Left forelimb (tissue), 1 donor: ENCODE results near the gene FTMT.
"Not testable (repeated sequence)": the region's sequence is repeated elsewhere in the genome, so short reads cannot be mapped to it uniquely, and the experiment has no call there.

Source experiments
- DNase-seq: peaks from one replicate; pipeline ENCODE4 v3.0.0-alpha.2; 2018; ENCODE audit warnings: low spot score

The FTMT gene

DNA sequence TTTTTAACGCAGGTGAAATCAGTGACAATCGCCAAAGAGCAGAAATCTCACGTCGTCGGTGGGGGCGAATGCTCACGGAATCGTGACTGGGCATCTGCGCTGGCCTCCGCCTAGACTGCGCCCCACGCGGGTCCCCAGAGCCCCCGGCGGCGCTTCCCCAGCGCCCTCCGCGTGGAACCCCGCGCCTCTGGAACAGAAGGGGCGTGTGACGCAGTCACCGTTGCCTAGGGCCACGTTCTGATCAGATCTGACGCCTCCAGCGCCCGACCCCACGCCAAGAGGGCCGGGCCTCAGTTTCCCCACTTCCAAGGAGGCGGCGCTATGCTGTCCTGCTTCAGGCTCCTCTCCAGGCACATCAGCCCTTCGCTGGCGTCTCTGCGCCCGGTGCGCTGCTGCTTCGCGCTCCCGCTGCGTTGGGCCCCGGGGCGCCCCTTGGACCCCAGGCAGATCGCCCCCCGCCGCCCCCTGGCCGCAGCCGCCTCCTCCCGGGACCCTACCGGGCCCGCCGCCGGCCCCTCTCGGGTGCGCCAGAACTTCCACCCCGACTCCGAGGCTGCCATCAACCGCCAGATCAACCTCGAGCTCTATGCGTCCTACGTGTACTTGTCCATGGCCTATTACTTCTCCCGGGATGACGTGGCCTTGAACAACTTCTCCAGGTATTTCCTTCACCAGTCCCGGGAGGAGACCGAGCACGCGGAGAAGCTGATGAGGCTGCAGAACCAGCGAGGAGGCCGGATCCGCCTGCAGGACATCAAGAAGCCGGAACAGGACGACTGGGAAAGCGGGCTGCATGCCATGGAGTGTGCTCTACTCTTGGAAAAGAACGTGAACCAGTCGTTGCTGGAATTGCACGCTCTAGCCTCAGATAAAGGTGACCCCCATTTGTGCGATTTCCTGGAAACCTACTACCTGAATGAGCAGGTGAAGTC, at the start of gene FTMT:
Gene FTMT, plus strand, starts transcription at position 240 of the 932 bp plus-strand sequence. Its CDS starts 82 bp downstream, at position 322.
- DNase-seq: no peak

DNA sequence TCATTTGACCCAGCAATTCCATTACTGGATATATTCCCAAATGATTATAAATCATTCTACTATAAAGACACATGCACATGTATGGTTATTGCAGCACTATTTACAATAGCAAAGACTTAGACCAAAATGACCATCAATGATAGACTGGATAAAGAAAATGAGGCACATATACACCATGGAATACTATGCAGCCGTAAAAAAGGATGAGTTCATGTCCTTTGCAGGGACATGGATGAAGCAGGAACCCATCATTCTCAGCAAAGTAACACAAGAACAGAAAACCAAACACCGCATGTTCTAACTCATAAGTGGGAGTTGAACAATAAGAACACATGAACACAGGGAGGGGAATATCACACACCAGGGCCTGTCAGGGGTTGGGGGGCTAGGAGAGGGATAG, 46.4 kb upstream of the FTMT start:
- DNase-seq: not testable (repeated sequence)

DNA sequence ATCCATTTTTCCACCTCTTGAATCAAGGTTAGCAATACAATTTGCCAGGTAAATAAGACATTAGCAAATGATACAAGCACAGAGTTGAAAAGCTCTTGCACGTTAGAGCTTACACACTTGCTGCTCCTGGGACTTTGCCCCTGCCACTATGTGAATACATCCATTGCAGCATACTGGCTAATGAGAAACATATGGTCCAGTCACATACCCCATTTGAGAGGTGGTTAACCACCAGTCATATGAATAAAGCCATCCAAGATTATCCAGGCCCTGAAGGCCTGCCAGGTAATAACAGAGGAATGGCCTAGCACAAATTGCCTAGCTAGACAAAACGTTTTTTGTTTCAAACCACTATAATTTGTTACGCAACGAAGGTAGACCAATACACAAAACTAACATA, 45.8 kb upstream of the FTMT start:
- DNase-seq: no peak

DNA sequence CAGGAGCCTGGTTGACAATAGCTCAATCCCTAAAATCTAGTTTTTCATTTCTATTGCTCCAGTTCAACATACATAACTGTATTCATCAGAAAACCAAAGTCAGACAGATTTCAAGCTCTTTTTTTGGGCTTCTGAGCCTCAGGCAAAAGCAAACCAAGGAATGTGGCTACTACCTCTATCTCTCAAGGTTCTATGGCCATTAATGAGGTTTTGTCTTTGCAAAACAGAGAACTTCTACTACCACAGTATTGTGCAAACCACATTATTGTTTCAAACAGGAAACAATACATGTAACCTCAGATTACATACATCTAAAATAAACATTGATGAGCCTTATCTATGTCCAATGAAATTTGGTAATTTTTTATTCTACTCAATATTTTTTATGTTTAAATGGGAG, 35.5 kb upstream of the FTMT start:
- DNase-seq: no peak

DNA sequence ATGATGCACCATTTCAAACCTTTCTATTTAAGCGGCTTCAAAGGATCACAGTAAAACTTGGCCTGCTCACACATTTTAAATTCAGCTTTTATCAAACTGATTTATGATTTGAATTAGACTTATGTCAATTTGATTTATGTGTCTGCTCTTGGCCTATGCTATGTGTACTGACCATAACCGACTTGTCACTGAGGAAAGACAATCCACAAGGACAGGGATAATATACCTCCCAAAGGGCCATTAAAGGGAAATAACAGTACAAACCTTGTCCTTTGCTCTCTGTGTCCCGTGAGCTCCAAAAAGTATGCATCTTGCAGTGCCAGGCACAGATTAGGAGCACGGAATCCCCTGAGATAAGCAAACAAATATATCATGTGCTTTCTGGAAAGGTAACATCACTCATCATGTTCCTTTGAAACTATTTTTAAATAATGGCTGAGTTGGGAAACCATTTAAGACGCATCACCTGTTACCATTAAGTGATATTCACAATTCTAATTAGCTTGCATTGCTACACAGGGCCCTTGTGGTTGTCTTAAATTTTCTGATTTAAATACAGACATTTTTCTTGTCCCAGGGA, 31.9 kb upstream of the FTMT start:
- DNase-seq: no peak

DNA sequence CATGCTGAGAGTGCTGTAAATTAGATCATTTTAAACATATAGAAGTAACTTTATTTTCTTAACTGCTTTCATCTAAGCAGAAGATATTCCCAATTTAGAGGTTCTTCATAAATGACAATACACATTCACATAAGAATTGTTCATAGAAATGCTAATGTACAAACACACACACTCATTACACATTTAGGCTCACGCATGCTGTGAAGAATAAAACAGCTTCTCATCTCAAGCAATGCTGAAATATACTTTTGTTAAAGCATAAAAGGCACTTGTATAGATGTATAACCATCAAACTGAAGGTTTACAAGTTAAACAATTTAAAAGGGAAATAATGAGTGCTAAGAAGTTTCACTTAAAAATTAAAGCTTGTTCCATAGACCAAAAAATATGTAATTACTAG, 18.1 kb upstream of the FTMT start:
- DNase-seq: no peak

DNA sequence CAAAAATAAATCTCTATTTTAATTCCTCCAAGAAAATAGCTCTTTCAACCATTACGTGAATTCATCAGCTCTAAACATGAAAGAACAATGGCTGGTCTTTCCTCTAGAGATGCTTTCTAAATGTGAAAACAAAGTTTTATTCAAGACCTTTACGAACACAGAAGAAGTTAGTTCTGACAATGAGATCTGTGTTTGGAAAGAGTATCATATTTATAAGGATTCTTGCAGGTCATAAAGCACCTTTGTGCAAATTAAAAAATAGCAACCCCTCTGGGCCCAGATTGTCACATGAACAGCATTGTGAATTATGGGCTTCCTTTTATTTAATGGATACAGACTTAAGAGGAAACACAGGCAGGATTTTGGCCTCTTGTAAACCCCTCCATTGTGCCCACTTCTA, 17.7 kb upstream of the FTMT start:
- no peak for DNase-seq

DNA sequence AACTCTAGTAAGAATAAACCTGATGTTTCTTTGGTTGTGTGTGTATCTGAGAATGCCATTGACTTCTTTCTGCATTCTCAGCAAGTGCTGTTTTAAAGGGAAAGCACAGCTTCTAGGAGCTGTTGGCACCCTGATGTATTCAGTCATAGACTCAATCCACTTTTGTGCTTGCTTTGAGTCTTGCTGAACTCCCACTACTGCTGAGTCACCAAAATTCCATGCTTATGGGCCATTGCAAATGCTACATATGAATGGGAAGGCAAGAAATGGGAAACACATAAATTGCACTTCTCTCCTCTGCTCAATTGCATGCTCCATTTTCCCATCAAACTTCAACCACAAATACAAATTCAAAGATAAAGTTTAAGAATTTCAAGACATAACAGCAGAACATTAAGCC, 9.8 kb upstream of the FTMT start:
- DNase-seq: no peak

DNA sequence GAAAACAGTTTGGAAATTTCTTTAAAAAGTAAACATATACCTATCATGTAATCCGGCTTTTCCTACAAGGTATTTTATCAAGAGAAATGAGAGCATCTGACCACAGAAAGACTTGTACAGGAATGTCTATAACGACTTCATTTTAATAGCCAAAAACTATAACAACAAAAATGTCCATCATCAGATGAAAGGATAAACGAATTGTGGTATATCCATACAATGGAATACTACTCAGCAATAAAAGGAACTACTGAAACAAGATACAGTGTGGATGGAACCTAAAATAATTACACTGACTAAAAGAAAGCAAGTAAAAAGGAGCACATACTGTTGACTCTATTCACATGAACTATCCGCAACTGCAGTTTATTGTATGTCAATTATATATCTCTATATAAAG, 1.4 kb upstream of the FTMT start:
- no peak for DNase-seq

DNA sequence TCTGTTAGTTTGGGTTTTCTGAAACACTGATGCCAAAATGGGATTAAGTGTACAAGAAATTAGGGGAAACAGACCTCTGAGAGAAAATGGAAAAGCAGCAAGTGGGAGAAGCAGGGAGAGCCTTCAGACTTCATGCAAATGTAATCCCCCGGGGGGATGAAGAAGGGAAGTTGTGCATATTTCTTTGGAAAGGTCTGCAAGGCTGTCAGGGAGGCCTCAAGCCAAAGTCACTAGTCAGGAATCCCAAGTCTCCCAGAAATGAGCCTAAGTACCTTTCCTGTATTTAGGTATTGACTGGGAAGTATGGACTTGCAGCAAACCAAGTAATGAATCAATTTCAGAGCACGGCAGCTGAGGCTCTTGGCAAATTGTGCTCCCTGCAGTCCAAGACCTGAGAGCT, 2.2 kb downstream of the FTMT start:
- DNase-seq: no peak

DNA sequence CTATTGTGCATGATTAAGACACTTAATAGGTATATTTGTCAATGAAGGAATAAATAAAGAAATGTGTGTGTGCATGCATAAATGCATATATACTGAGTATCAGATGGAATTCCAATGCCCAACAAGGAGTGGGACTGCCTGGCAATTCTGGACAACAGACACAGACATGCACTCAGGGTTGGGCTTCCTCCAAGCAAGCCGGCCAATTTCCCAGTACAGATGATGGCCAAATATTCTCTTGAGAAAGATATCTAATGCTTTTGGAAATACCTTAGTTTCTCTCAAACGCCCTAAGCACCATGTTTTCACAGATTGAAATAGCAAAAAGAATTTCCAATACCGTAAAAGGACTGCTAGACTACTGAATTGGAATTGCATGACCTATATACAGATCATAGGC, 11.1 kb downstream of the FTMT start:
- DNase-seq: no peak

DNA sequence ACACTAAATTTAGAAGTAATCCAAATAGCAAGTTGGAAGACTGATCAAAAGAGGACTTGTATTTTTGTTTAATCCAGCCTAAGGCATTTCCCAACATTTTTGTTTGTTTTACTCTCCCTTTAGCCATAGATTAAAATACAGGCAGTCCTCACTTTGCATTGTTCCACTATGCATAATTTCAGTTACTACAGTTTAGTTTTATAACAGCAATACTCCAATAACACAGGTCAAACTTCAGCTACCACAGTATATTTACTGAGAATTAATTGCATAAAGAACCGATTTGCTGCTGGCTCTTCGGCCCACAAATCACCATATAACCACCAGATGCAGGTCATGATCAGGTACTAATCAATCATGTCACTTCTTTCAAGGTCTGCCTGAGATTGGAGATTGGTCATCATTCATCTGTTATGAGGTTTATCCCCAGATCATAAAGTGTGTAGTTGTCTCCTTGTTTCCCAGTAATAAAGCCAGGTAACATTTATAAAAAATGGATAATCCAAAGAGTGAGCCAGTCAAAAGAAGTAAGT, 12.1 kb downstream of the FTMT start:
- DNase-seq: no peak

DNA sequence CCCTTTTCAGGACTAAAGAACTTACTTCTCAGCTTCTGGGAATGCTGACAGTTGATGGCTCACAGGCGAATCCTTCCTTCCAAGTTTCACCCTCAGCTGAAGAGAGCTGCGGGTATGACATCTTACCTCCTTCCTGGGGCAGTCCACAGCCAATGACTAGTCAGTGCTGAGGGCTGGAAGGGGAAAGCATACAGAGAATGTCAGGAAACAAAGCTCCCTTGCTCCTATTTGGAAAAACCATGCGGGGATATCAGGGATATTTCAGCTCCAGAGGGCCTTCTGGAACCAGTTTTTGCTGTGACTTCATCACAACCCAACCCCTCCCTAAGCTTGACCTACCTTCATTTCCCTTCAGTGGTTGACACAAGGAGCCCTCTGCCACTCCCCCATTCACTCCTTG, 15.7 kb downstream of the FTMT start:
- no peak for DNase-seq

DNA sequence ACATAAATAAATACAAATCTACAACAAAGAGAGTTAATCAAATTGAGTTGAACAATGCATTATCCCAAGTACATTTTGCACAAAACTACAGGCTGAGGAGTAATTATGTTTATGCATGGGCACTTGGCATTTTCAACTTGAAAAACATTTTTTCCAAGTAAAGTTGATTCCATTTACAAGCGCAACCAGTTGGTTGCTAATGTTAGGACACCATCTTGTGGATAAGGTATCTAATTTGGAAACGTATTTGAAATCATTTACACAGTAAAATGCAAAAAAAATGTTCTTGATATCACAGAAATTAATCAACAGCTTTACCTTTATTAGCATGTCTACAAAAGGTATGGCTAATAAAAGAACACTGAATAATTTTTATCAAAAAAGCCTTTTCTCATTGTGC, 18.8 kb downstream of the FTMT start:
- no peak for DNase-seq

DNA sequence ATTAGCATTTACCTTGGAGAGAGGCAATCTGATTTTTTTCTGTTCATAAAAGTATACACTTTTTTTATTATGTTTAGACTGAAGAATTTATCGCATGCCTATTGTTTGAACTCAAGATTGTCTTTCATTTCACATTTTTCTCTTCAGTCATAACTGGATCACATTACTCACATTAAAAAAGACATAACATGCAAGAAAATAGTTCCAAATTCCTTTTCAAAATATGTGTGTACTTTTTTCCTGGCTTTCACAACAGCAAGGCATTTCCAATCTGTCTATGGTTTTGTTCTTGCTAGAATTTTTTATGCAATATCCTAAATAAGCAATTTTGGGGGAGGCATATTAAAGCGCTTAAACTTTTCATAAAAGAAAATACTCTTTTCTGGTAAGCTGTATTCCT, 21.2 kb downstream of the FTMT start:
- DNase-seq: no peak

DNA sequence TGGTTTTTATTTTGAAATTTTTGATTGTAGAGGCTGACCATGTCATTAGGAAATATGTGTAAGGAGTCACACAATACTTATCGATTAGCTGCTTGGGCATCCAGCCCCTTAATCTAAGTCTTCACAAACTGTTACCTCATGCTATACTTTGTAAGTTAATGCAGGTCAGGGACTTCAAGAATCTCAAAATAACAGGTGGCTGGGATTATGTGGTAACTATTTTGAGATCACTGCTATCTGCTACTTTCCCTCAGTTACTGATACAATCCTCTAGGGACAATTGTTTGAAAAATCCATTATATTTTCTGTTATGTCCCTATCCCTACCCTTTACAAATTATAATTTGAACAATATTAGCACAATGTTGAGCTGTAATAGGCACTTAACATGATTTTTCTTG, 21.7 kb downstream of the FTMT start:
- DNase-seq: no peak

DNA sequence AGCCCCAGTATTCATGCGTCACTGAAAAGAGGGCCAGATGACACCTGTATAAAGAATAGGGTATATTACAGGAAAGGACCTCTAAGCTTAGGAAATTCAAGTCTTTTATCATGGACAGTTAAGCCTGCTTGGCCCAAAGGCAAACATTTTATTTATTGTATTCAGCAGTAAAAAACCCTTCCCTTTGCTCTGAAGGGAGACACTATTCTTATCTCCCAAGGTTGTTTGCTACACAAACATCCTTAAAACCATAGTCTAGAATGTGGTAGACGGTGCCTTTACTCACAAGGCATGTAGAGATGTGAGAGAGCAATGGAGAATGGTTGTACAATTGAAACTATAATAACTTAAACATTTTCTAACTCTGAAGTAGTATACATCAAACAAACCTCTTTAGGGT, 33.9 kb downstream of the FTMT start:
- DNase-seq: no peak

DNA sequence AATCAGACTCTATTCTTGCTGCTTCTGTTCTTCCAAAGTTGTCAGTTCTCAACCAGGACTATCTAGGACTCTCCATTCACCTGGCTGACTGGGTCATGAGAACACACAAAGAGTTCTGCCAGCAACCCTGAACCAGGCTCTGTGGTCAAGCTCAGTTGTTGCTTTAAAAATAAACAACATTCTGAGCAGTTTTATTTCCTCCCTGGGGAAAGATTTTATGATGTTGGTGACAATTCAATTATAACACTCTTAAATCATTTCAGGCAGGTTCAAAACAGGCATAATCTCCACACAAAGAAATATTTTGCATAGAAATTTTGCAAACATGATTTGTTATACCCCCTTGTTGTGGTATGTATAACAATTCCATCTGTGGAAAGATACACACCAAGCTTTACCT, 36.0 kb downstream of the FTMT start:
- DNase-seq: no peak

DNA sequence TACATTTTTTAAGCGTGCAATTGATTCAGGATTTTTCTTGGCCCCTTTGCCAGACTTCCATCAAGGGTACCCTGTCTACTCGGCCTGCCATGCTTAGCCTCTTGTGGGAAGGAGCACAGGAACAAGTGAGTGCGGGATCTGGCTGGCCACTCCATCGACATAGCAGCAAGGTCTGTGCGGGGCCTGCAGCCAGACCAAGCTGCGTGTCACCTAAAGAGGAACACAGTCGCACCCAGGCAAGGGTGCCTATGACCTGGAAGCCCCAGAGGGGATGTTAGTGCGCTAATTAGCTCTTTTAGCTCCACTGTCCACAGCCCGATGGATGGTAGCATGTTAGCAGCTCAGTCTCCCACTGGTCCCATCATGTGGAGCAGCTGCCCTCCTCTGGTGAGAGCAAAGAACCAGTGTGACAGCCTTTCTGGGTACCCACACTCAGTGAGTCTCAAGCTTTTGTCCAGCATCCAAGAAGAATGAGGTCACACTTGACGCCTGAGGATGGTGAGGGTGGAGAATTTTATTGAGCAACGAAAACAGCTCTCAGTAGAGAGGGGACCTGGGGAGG, 38.7 kb downstream of the FTMT start:
- no peak for DNase-seq

DNA sequence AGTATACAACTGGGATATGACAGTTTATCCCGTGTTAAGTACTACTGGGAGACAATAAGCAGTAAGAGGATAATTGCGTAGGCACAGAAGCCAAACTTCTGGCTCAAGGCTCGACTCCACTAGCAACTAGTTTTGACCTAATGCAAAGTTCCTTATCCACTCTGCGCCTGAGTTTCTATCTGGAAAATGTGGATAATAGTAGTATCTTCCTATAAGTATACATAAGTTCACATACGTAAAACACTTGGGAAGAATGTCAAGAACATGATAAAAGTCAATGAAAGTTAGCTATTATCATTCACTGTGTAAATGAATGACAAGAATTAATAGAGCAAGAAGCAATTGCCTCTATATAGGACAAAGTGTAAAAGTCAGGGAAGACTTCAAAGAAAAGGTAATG, 45.7 kb downstream of the FTMT start:
- DNase-seq: no peak

DNA sequence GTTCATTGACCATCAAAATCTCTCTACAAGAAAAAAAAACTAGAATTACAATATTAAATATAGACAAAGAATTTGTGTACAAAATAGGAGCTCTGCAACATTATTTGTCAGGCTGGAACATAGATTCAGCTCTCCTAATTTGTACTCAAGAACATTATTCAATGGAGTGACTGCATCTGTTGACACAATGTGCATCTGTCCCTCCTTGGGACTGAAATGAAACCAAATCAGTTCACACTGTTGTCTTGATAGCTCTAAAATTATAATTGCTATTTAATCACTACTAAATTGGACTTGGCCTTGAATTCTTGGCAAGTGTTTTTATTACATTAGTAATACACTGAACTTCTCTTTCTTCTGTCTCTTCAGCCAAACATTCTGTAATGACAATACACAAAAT, 47.7 kb downstream of the FTMT start:
- no peak for DNase-seq
